ENCODE measurements around the gene PDGFD.

DNA sequence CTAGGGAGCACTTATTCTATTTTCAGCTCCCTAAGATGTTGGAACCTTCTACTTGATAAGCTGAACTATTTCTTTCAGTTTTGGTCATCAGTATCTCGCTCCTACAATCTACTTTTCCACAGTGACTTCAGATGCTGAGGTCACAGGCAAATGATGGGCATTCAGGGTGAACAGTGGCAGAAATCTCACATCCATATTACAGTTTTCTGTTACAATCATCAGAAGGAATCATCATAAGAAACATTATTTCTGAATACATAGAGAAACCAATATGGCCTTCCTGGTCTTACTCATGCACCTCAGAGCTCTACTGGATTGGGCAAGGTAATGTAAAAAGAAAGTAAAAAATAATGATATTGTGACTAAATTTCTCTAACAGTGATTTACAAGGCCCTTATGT lies 166.9 kb downstream of the PDGFD start:
- TF ChIP-seq POLR2AphosphoS5 (IDR thresholded peaks at IDR 0.05) (no peak), CTCF (IDR thresholded peaks at IDR 0.05) (no peak), POLR2A (IDR thresholded peaks at IDR 0.05) (no peak)
